K562 (cell line): ENCODE data around the gene CHEK2.

ENCODE experiments used
- EZH2 ChIP-seq: IDR thresholded peaks from 2 replicates; pipeline ENCODE4 v1.6.1; 2012; ENCODE audit warnings: low read depth, mild to moderate bottlenecking, inconsistent platforms, low read length, borderline replicate concordance
- HMGXB4 ChIP-seq: sonication (generic); formaldehyde crosslinking; IDR thresholded peaks from 2 replicates; pipeline ENCODE4 v1.8.1; 2023; ENCODE audit warnings: mild to moderate bottlenecking, missing genetic modification reagents
- STAT5B ChIP-seq: fragments of 250-450 bp; sonication (Bioruptor Pico); IDR thresholded peaks from 2 replicates; pipeline ENCODE4 v1.8.0; 2021; ENCODE audit warnings: mild to moderate bottlenecking, inconsistent platforms
- ZNF133 ChIP-seq: fragments of 250-450 bp; sonication (Bioruptor Pico); IDR thresholded peaks from 2 replicates; pipeline ENCODE4 v1.4.0; 2020; ENCODE audit warnings: mild to moderate bottlenecking
- ZNF274 ChIP-seq: IDR thresholded peaks from 2 replicates; pipeline ENCODE4 v1.6.1; 2011; ENCODE audit warnings: low read depth, mild to moderate bottlenecking, low read length, moderate library complexity, borderline replicate concordance
- ZNF407 ChIP-seq: fragments of 450-650 bp; IDR thresholded peaks from 2 replicates; pipeline ENCODE4 v1.6.1; 2016; ENCODE audit warnings: low read depth

GRCh38 chr22:28703436-28703835 is 38.2 kb downstream of the CHEK2 start:
- TF ChIP-seq STAT5B (CRISPR knock-in tag) (no peak), ZNF274 (no peak), EZH2 (no peak), HMGXB4 (CRISPR knock-in tag) (no peak), ZNF407 (no peak), ZNF133 (CRISPR knock-in tag) (no peak)
